ENCODE results near the gene VTI1A. TPM values are rescaled to one million over a fixed set of nuclear protein-coding genes. Genes with fewer than 3 reads are reported as not detected.
"Not testable (repeated sequence)": the region's sequence is repeated elsewhere in the genome, so short reads cannot be mapped to it uniquely, and the experiment has no call there.

The VTI1A gene
- total RNA-seq, 2 donors from 2014 or later, result 53.3 to 57.5 TPM

DNA sequence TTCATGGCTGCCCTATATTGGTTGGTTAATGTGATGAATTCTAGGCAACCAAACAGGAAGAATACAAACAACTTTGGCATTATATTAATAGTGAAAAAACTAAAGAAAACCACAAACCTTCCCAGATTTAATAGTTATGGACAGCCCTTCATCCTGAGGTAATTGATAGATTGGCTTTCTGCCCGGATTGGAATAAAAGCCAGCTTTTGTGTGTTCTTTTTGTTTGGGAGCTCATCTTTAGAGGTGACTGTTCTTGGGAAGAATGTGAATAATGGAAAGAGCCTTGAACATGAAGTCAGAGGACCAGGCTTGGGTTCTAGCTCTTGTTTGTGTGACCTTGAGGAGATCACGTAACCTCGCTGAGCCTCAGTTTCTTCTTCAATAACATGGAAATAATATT is 92.3 kb downstream of the VTI1A start:
- Histone ChIP-seq H3K4me1 (replicated peaks) (no peaks in the 10 kb centered on the region), H3K4me3 (no peak overlapping the region), H3K27ac (no peak overlapping the region), H3K9me3 (no peaks in the 10 kb centered on the region), H3K27me3 (replicated peaks; ENCODE audit: insufficient read depth) (no peaks in the 10 kb centered on the region), H3K36me3 (no peaks in the 10 kb centered on the region)
- intact Hi-C loops (cut with DNase I), result no loop called here
- WGBS, result 83% methylated on average over 3 of the region's 3 CpGs
- TF ChIP-seq CTCF (IDR thresholded peaks at IDR 0.05), result no peak
- TF ChIP-seq POLR2A (IDR thresholded peaks at IDR 0.05), result no peak
- TF ChIP-seq POLR2AphosphoS5 (IDR thresholded peaks at IDR 0.05), result no peak
- DNase-seq (ENCODE audit: low spot score), result no peak

DNA sequence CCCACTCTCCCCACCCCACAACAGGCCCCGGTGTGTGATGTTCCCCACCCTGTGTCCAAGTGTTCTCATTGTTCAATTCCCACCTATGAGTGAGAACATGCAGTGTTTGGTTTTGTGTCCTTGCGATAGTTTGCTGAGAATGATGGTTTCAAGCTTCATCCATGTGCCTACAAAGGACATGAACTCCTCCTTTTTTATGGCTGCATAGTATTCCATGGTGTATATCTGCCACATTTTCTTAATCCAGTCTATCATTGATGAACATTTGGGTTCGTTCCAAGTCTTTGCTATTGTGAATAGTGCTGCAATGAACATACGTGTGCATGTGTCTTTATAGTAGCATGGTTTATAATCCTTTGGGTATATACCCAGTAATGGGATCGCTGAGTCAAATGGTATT is 95.8 kb downstream of the VTI1A start:
- H3K36me3 ChIP-seq; H3K4me1 ChIP-seq (replicated peaks); H3K27me3 ChIP-seq (replicated peaks; ENCODE audit: insufficient read depth); H3K4me3 ChIP-seq; intact Hi-C loops (cut with DNase I); H3K9me3 ChIP-seq; H3K27ac ChIP-seq; DNase-seq (ENCODE audit: low spot score): not testable (repeated sequence)
- WGBS, result 92% methylated on average over 5 of the region's 5 CpGs

- no peak for TF ChIP-seq POLR2A (IDR thresholded peaks at IDR 0.05)
- TF ChIP-seq POLR2AphosphoS5 (IDR thresholded peaks at IDR 0.05), result no peak
- Histone ChIP-seq H3K27me3 (replicated peaks; ENCODE audit: insufficient read depth) (no peaks in the 10 kb centered on the region), H3K9me3 (no peaks in the 10 kb centered on the region), H3K4me3 (no peak overlapping the region), H3K4me1 (replicated peaks) (no peaks in the 10 kb centered on the region), H3K27ac (no peak overlapping the region), H3K36me3 (no peaks in the 10 kb centered on the region)
- intact Hi-C loops (cut with DNase I), result no loop called here
- WGBS, result 89% methylated on average over 2 of the region's 2 CpGs
- no peak for DNase-seq (ENCODE audit: low spot score)
Observed at GRCh38 chr10:112546474-112546873, 99.5 kb downstream of the VTI1A start.

GRCh38 chr10:112548535-112549276 is 101.7 kb downstream of the VTI1A start:
- Histone ChIP-seq H3K27me3 (replicated peaks; ENCODE audit: insufficient read depth) (no peaks in the 10 kb centered on the region), H3K4me1 (replicated peaks) (no peaks in the 10 kb centered on the region), H3K27ac (no peak overlapping the region), H3K4me3 (no peak overlapping the region), H3K36me3 (no peaks in the 10 kb centered on the region), H3K9me3 (no peaks in the 10 kb centered on the region)
- no peak for DNase-seq (ENCODE audit: low spot score)
- WGBS, result 96% methylated on average over 8 of the region's 8 CpGs
- intact Hi-C loops (cut with DNase I), result no loop called here
- TF ChIP-seq CTCF (IDR thresholded peaks at IDR 0.05), result no peak
- TF ChIP-seq POLR2A (IDR thresholded peaks at IDR 0.05), result no peak
- no peak for TF ChIP-seq POLR2AphosphoS5 (IDR thresholded peaks at IDR 0.05)

DNA sequence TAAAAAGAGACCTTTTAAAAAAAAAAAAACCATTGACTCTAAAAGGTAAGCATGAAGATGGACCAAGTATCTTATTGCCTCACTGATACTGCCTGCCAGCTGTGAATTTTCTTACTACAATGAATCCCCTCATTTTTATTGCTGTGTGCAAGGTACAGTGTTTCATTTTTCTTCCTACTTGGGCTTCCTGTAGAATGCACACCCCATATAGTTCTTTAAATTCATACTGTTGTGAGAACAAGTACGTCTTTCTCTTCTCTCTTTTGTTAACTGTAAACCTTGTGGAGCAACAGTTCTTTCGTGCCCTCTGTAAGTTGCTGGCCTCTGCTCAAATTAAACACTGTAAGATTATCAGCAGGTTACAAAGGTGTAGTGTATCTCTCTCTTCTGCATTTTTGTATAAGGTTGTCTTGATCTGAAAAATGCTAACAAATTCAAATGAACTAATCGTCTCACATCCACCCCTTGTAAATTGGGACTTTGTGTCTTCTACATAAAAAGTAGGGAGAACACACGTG is 105.6 kb downstream of the VTI1A start:
- Histone ChIP-seq H3K36me3 (no peaks in the 10 kb centered on the region), H3K9me3 (no peaks in the 10 kb centered on the region), H3K27ac (no peak overlapping the region), H3K27me3 (replicated peaks; ENCODE audit: insufficient read depth) (no peaks in the 10 kb centered on the region), H3K4me1 (replicated peaks) (no peaks in the 10 kb centered on the region), H3K4me3 (no peak overlapping the region)
- DNase-seq (ENCODE audit: low spot score), result no peak
- TF ChIP-seq CTCF (IDR thresholded peaks at IDR 0.05) (no peak), POLR2A (IDR thresholded peaks at IDR 0.05) (no peak), POLR2AphosphoS5 (IDR thresholded peaks at IDR 0.05) (no peak)
- intact Hi-C loops (cut with DNase I), result no loop called here
- 59% methylated on average over 4 of the region's 4 CpGs for WGBS

DNA sequence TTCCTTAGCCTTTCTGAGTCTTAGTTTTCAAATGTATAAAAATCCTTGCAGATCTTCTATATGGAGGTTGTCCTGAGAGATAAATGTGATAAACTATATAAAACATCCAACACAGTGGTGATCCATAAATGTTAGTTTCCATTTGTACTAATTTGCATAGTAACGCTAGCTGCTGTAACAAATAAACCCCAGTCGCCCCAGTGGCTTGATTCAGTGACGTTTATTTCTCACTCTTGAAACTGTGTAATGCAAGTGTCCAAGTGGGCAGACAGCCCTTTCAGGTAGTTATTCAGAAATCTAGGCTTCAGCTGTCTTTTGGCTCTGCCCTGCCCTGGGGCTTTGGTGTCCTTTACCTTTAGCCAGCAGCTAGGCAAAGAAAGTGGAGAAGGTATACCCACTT is 106.3 kb downstream of the VTI1A start:
- TF ChIP-seq POLR2A (IDR thresholded peaks at IDR 0.05) (no peak), POLR2AphosphoS5 (IDR thresholded peaks at IDR 0.05) (no peak)
- DNase-seq (ENCODE audit: low spot score), result no peak
- H3K4me1 ChIP-seq (replicated peaks), result no peaks in the 10 kb centered on the region
- WGBS, result 92% methylated on average over 3 of the region's 3 CpGs
- H3K36me3 ChIP-seq, result no peaks in the 10 kb centered on the region
- intact Hi-C loops (cut with DNase I), result no loop called here
- no peak overlapping the region for H3K4me3 ChIP-seq
- no peaks in the 10 kb centered on the region for H3K27me3 ChIP-seq (replicated peaks; ENCODE audit: insufficient read depth)
- H3K9me3 ChIP-seq, result no peaks in the 10 kb centered on the region
- no peak overlapping the region for H3K27ac ChIP-seq
